ENCODE measurements around the gene HCST. TPM values are rescaled to one million over a fixed set of nuclear protein-coding genes. Genes with fewer than 3 reads are reported as not detected.

Gene HCST
- total RNA-seq, 4 donors from 2014 or later = 1.2 to 1.5 TPM; not detected in 2

- H3K4me1 ChIP-seq = peaks cover 22 to 33% of the 10 kb centered on the region in 2 donors
- in situ Hi-C loops (cut with MboI; ENCODE audit: low sequenced_read_pairs in 4 of 4) (no loop called here), intact Hi-C loops (cut with DNase I; ENCODE audit: low total_unique reads) (no loop called here)
- no peak overlapping the region for H3K4me3 ChIP-seq
- TF ChIP-seq POLR2A (IDR thresholded peaks at IDR 0.05) (no peak), CTCF (IDR thresholded peaks at IDR 0.05 in 4 of 5, conservative IDR thresholded peaks at IDR 0.05 in 1 of 5) (no peak)
- no peak overlapping the region for H3K27ac ChIP-seq
- no peaks in the 10 kb centered on the region for H3K9me3 ChIP-seq
- no peak for DNase-seq
- ATAC-seq = no peak
- peaks cover 0 to 36% of the 10 kb centered on the region in 2 donors for H3K36me3 ChIP-seq
- H3K27me3 ChIP-seq = no peaks in the 10 kb centered on the region
Observed at GRCh38 chr19:35940078-35940775, 37.9 kb downstream of the HCST start.

- H3K27ac ChIP-seq = no peak overlapping the region
- H3K4me3 ChIP-seq = no peak overlapping the region
- intact Hi-C loops (cut with DNase I; ENCODE audit: low total_unique reads) (no loop called here), in situ Hi-C loops (cut with MboI; ENCODE audit: low sequenced_read_pairs in 4 of 4) (no loop called here)
- H3K4me1 ChIP-seq = peaks cover 16 to 27% of the 10 kb centered on the region in 2 donors
- H3K36me3 ChIP-seq = peaks cover 0 to 36% of the 10 kb centered on the region in 2 donors
- no peak for ATAC-seq
- TF ChIP-seq CTCF (IDR thresholded peaks at IDR 0.05 in 4 of 5, conservative IDR thresholded peaks at IDR 0.05 in 1 of 5) (no peak), POLR2A (IDR thresholded peaks at IDR 0.05) (no peak)
- no peaks in the 10 kb centered on the region for H3K27me3 ChIP-seq
- H3K9me3 ChIP-seq = no peaks in the 10 kb centered on the region
- no peak for DNase-seq
Observed at GRCh38 chr19:35940839-35941238, 38.5 kb downstream of the HCST start.

- no peak for TF ChIP-seq POLR2A (IDR thresholded peaks at IDR 0.05)
- no peak for TF ChIP-seq CTCF (IDR thresholded peaks at IDR 0.05 in 4 of 5, conservative IDR thresholded peaks at IDR 0.05 in 1 of 5)
- peaks cover 0 to 36% of the 10 kb centered on the region in 2 donors for H3K36me3 ChIP-seq
- in situ Hi-C loops (cut with MboI; ENCODE audit: low sequenced_read_pairs in 4 of 4) (no loop called here), intact Hi-C loops (cut with DNase I; ENCODE audit: low total_unique reads) (no loop called here)
- peaks cover 11 to 18% of the 10 kb centered on the region in 2 donors for H3K4me1 ChIP-seq
- no peak for DNase-seq
- H3K27ac ChIP-seq = no peak overlapping the region
- no peak for ATAC-seq
- H3K9me3 ChIP-seq = no peaks in the 10 kb centered on the region
- no peak overlapping the region for H3K4me3 ChIP-seq
- no peaks in the 10 kb centered on the region for H3K27me3 ChIP-seq
Observed at GRCh38 chr19:35942235-35942634, 39.9 kb downstream of the HCST start.

- intact Hi-C loops (cut with DNase I; ENCODE audit: low total_unique reads) = no loop called here
- peaks cover 2 to 4% of the 10 kb centered on the region in 2 donors for H3K4me1 ChIP-seq
- H3K27ac ChIP-seq = no peak overlapping the region
- no peak overlapping the region for H3K4me3 ChIP-seq
- no peaks in the 10 kb centered on the region for H3K9me3 ChIP-seq
- in situ Hi-C loops (cut with MboI; ENCODE audit: low sequenced_read_pairs in 4 of 4) = no loop called here
- TF ChIP-seq CTCF (IDR thresholded peaks at IDR 0.05 in 4 of 5, conservative IDR thresholded peaks at IDR 0.05 in 1 of 5) (no peak), POLR2A (IDR thresholded peaks at IDR 0.05) (no peak)
- no peaks in the 10 kb centered on the region for H3K27me3 ChIP-seq
- H3K36me3 ChIP-seq = peaks cover 0 to 36% of the 10 kb centered on the region in 2 donors
- DNase-seq = no peak
- ATAC-seq = no peak
Observed at GRCh38 chr19:35943321-35944301, 41.3 kb downstream of the HCST start.
